ENCODE measurements around the gene SLC29A4.
"Not testable (repeated sequence)": the region's sequence is repeated elsewhere in the genome, so short reads cannot be mapped to it uniquely, and the experiment has no call there.

- not testable (repeated sequence) for TF ChIP-seq ZNF274 (IDR thresholded peaks at IDR 0.05; ENCODE audit: low read depth, low read length); YY1 (IDR thresholded peaks at IDR 0.05; ENCODE audit: insufficient read depth, insufficient read length)
Measured at GRCh38 chr7:5267829-5268228, 14.9 kb upstream of the SLC29A4 start.
